GM18951 (cell line): ENCODE measurements around the gene HRG.
"Not testable (repeated sequence)": the region's sequence is repeated elsewhere in the genome, so short reads cannot be mapped to it uniquely, and the experiment has no call there.

Experiments used
- POLR2A ChIP-seq: IDR thresholded peaks from 4 replicates; pipeline ENCODE4 v1.6.1; 2011; ENCODE audit warnings: mild to moderate bottlenecking; ENCODE audit not compliant: insufficient read length, insufficient read depth; ENCODE audit errors: extremely low read depth
- in situ Hi-C: fragments of 300-500 bp; cut with MboI; formaldehyde crosslinking; loops from one replicate; pipeline ENCODE4 v1.12.0; 2022; ENCODE audit warnings: low sequenced_read_pairs, mixed read lengths, inconsistent platforms; ENCODE audit not compliant: unreplicated experiment

HRG gene

GRCh38 chr3:186700267-186700666 lies 34.5 kb downstream of the HRG start:
- no peak for TF ChIP-seq POLR2A
- in situ Hi-C loops = no loop called here

GRCh38 chr3:186702451-186702850 lies 36.6 kb downstream of the HRG start:
- in situ Hi-C loops = not testable (repeated sequence)

DNA sequence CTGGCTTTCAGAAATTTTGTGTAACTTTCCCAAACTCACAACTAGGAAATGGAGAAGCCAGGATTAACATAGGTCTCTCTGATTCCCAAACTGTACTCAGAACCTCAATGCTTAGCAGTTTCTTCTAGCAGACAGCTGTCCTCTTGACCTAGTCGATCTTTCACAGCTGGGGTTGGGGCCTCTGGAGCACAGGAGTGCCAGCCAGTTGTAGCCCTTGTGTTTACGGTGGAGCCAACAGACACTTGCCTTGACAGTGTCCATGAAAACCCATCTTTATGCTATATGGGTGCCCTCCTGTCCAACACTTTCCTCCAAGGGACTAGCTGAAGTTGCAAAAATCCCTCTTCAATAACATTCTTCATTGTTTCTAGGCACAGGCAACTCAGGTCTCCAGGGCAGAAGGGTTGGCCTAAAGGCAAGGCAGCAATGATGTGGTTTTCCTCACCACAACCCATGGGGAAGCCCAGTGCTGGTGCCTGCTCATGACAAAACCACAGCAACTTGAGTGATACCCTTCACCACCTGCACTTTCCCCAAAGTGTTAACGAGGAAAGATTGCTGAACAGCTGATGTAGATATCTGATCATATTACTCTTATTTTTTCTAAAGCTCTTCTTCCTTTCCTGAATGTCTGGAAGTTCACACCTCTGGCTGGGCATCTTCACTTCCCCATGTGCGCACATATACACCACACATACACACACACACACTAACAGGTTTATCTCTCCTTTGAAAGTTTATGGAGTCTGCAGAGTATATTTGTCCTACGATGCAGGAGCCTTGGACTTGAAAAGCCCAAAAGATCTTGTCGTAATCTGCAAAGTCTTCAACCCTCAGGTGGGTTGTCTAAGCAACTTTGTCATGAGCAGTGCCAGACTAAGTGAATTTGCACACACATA lies 40.3 kb downstream of the HRG start:
- TF ChIP-seq POLR2A = no peak
- in situ Hi-C loops = no loop called here

DNA sequence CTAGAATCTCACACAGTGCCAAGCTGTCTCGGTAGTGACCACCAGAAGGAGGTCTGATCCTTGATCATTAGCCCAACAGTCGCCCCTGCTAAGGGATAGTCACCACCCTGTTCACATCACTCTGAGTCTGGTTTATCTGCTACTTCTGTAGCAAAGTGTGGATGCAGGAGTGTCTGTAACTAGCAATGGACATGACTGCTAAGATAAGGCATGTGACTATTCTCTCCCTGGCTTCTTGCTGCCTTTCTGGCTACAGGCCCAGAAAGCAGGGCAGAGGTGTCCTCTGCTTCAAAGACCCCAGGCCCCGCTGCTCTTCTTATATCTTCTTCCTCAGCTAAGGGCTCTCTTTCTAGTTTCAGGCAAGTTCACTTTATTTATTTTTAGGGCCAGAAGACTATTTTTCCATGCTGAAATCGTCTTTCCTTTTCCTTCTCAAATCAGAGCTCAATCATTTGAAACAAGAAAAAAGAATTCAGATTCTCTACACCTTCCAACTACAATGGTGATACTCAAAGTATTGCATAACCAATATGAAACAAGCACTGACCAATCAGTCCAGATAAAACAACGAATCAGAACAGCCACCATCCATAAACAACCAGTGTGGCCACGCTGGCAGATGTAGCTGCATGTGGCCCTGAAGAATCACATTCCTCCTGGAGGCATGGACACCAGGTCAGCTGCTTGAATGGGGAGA lies 43.3 kb downstream of the HRG start:
- no peak for TF ChIP-seq POLR2A

DNA sequence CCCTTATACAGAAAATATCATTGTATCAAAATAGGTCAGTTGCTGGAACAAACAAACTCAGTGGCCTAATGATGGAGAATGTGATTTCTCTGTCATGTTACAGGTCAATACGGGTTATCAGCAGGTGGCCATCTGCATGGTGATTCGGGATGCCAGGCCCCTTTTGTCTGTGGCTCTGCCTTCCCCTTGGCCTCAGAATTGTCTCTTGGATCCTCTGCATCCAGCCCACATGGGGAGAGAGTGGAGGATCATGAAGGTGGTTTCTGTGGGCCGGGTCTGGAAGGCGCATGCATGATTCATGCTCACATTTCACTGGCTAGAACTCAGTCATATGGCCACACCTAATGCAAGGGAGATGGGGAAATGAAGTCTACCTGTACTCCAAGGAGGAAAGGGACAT lies 44.9 kb downstream of the HRG start:
- in situ Hi-C loops = not testable (repeated sequence)

More for the DNA sequence above, 43.3 kb downstream of the HRG start:
- in situ Hi-C loops = no loop called here

DNA sequence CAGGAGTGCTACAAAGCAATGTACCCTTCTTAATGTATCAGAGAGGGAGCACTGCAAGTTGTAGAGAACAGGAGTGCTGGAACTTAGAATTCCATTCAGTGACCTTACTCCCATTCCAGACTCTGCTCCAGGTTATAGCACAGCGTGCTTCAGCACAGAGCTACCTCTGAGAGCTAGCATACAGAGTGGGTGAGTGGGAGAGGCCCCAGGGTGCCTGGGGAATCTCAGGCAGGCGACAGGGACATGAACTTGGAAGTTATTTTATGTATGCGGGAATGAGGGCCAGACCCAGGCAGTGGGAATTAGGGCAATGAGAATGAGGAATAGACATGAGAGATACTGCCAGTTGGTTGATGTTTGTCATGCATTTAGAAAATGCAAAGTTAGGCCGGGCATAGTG lies 47.7 kb downstream of the HRG start:
- no peak for TF ChIP-seq POLR2A
- in situ Hi-C loops = no loop called here

GRCh38 chr3:186717039-186717457 lies 51.2 kb downstream of the HRG start, which contains the start of gene KNG1:
Gene KNG1, plus strand, starts transcription at chr3:186717359. Its CDS starts 184 bp downstream, at chr3:186717543.
- no peak for TF ChIP-seq POLR2A
- in situ Hi-C loops = no loop called here

DNA sequence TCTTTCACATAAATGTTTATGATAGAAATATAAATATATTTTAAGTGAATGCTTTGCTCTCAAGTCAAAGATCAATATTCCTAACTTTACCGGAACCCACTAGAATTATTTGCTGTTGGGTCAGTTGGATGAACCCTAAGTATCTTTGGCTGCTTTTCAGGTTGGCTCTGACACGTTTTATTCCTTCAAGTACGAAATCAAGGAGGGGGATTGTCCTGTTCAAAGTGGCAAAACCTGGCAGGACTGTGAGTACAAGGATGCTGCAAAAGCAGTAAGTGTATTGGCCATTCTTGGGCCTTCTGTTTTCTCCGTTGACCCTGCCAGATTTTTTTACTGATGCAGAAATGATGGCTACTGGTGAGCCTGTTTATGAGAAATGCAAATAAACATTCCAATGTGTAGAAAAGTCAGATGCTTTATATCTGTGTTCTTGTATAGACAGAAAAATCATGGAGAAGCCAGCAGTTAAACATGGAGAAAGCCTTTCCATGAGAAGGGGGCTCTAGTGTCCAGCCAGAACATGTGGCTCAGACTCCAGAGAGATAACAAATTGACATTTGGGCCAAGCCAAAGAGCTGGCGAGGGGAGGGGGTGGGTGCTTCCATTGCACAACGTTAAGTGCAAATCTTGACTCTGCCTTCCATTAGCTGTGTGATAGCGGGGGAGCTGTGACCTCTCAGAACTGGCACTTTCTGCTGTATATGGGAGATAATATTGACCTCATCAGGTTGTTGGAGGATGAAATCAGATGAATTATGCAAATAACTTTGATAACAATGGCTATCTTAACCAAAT lies 54.3 kb downstream of the HRG start:
- in situ Hi-C loops = no loop called here
- TF ChIP-seq POLR2A = no peak

GRCh38 chr3:186722457-186722856 lies 56.6 kb downstream of the HRG start:
- in situ Hi-C loops = no loop called here
- no peak for TF ChIP-seq POLR2A

GRCh38 chr3:186724911-186725310 lies 59.1 kb downstream of the HRG start:
- no peak for TF ChIP-seq POLR2A

More at GRCh38 chr3:186724911-186725310, 59.1 kb downstream of the HRG start:
- in situ Hi-C loops = no loop called here
